Progenitor cell of endocrine pancreas (in vitro differentiated cells): Measurements from ENCODE around the gene CDH4. TPM values are rescaled to one million over a fixed set of nuclear protein-coding genes. Genes with fewer than 3 reads are reported as not detected.

ENCODE experiments used
- DNase-seq: peaks from one replicate; pipeline ENCODE4 v3.0.0; 2021; ENCODE audit warnings: low spot score; ENCODE audit not compliant: unreplicated experiment
- H3K27ac Mint-ChIP-seq: 2 replicates; pipeline ENCODE4 v1.8.0; 2021; ENCODE audit warnings: mild to moderate bottlenecking, moderate library complexity, mixed read lengths
- H3K27me3 Mint-ChIP-seq: 2 replicates; pipeline ENCODE4 v1.8.0; 2021; ENCODE audit warnings: mixed read lengths
- H3K36me3 Mint-ChIP-seq: 2 replicates; pipeline ENCODE4 v1.8.0; 2022; ENCODE audit warnings: mixed read lengths; ENCODE audit not compliant: insufficient read depth
- H3K4me1 Mint-ChIP-seq: 2 replicates; pipeline ENCODE4 v1.8.0; 2021; ENCODE audit warnings: low read depth, mixed read lengths
- H3K4me3 Mint-ChIP-seq: 2 replicates; pipeline ENCODE4 v1.8.0; 2021; ENCODE audit warnings: low read depth, mild to moderate bottlenecking, moderate library complexity, mixed read lengths
- H3K9me3 Mint-ChIP-seq: 2 replicates; pipeline ENCODE4 v1.8.0; 2021; ENCODE audit warnings: low read depth, mixed read lengths
- CTCF ChIP-seq: fragments of 200-600 bp; sonication (generic); IDR thresholded peaks from one replicate; pipeline ENCODE4 v1.5.0; 2021; ENCODE audit warnings: antibody characterized with exemption, mild to moderate bottlenecking; ENCODE audit not compliant: unreplicated experiment
- total RNA-seq: library from RNA; stranded (reverse); gene quantifications from 2 replicates; pipeline ENCODE4 v1.2.1, GENCODE V29; 2021

Gene CDH4
- total RNA-seq, 1 donor from 2014 or later: 0.43 TPM

GRCh38 chr20:61650912-61651733, 399.1 kb downstream of the CDH4 start:
- Mint-ChIP-seq H3K27me3 (peaks cover 20% of the 10 kb centered on the region), H3K4me3 (no peak overlapping the region), H3K27ac (no peak overlapping the region), H3K36me3 (no peaks in the 10 kb centered on the region), H3K9me3 (no peaks in the 10 kb centered on the region), H3K4me1 (no peaks in the 10 kb centered on the region)
- DNase-seq: no peak
- no peak for TF ChIP-seq CTCF

DNA sequence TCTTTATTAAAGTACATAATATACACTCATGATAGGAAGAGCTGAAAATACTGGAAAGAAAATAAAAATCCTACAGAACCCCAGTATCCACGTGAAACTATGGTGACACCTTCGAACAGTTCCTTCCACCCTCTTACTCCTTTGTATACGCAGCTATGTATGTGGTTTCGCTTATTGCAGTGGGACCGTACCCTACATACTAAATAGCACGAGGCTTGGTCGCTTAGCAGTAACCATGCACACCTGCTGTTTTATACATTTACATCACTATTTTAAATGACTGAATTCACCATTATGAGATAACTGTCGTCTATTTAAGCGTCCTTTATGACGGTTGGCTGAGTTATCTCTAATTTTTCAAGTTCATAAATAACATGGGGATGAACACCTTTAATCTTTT, 400.1 kb downstream of the CDH4 start:
- Mint-ChIP-seq H3K4me1 (no peaks in the 10 kb centered on the region), H3K4me3 (no peak overlapping the region), H3K27ac (no peak overlapping the region), H3K27me3 (peaks cover 21% of the 10 kb centered on the region), H3K36me3 (no peaks in the 10 kb centered on the region), H3K9me3 (no peaks in the 10 kb centered on the region)
- TF ChIP-seq CTCF: no peak
- DNase-seq: no peak

DNA sequence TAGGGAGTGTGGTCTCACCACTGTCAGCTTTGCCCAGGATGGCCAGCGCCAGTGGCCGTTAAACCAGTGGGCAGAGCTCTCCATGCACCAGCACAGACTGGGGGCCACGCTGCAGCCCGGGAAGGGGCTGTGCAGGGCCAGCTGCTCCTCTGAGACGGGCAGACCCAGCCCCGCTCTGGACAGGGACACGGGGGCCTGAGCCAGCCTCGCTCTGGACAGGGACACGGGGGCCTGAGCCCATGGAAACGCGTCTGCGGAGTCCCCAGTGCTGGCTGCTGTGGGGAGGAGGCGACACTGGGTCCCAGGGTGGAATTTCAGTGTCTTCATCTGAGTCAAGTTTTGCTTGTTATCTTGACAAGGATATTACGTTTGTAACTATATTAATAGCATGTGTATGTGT, 402.7 kb downstream of the CDH4 start:
- DNase-seq: no peak
- no peaks in the 10 kb centered on the region for H3K9me3 Mint-ChIP-seq
- H3K4me1 Mint-ChIP-seq: no peaks in the 10 kb centered on the region
- peaks cover 11% of the 10 kb centered on the region for H3K27me3 Mint-ChIP-seq
- no peak for TF ChIP-seq CTCF
- no peak overlapping the region for H3K4me3 Mint-ChIP-seq
- no peaks in the 10 kb centered on the region for H3K36me3 Mint-ChIP-seq
- no peak overlapping the region for H3K27ac Mint-ChIP-seq

DNA sequence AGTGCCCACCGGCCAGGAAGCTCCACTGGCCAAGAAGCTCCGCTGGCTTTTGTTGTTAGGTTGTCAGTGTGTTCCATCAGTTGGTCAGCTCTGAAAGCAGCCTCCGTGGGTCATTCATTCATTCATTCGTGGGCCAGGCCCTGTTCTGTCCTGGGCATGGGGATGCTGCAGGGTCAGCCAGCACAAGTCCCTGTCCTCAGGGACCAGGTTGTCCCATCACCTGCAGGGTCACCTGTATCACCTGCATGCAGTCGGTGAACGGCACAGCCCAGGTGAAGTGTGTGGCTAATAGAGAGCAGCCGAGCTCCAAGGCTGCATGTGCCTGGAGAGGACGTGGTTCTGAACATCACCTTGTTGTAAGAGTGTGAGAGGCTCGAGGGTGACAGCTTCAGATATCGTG, 403.5 kb downstream of the CDH4 start:
- Mint-ChIP-seq H3K4me3 (no peak overlapping the region), H3K27me3 (peaks cover 8% of the 10 kb centered on the region), H3K9me3 (no peaks in the 10 kb centered on the region), H3K27ac (peak overlapping the region; percentile 56), H3K36me3 (no peaks in the 10 kb centered on the region), H3K4me1 (no peaks in the 10 kb centered on the region)
- TF ChIP-seq CTCF: no peak
- no peak for DNase-seq

DNA sequence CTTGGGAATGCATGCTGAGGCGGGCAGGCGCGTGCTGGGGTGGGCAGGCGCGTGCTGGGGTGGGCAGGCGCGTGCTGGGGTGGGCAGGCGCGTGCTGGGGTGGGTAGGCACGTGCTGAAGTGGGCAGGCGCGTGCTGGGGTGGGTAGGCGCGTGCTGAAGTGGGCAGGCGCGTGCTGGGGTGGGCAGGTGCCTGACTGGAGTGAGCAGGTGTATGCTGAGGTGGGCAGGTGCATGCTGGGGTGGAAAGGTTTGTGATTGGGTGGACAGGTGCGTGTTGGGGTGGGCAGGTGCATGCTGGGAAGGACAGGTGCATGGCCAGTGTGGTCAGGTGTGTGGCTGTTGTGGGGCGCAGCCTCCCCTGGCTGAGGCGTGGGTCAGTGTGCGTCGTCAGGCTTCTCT, 404.1 kb downstream of the CDH4 start:
- Mint-ChIP-seq H3K36me3 (no peaks in the 10 kb centered on the region), H3K27me3 (peaks cover 8% of the 10 kb centered on the region), H3K4me3 (no peak overlapping the region), H3K27ac (no peak overlapping the region), H3K4me1 (no peaks in the 10 kb centered on the region), H3K9me3 (no peaks in the 10 kb centered on the region)
- no peak for TF ChIP-seq CTCF
- no peak for DNase-seq
